ENCODE data around the gene DTX1. TPM values are rescaled to one million over a fixed set of nuclear protein-coding genes. Genes with fewer than 3 reads are reported as not detected.

DTX1 gene
- total RNA-seq, 1 experiment from 2014 or later: 3.0 TPM

- Histone ChIP-seq H2AK5ac (ENCODE audit: insufficient read length, low read length) (no peak overlapping the region), H3K23me2 (ENCODE audit: insufficient read length, low read depth, low read length, poor library complexity, severe bottlenecking) (no peaks in the 10 kb centered on the region), H2BK20ac (ENCODE audit: low read depth, low read length, poor library complexity, severe bottlenecking) (no peak overlapping the region), H3K56ac (ENCODE audit: insufficient read length, low read depth, low read length) (no peak overlapping the region), H3K14ac (ENCODE audit: insufficient read depth, low read length) (no peak overlapping the region), H2BK5ac (ENCODE audit: insufficient read length, low read length) (no peak overlapping the region), H4K20me1 (ENCODE audit: control insufficient read depth, insufficient read depth, insufficient read length) (no peaks in the 10 kb centered on the region), H4K8ac (replicated peaks; ENCODE audit: insufficient read length, low read depth, low read length) (no peak overlapping the region), H3K27ac (ENCODE audit: insufficient read length, low read depth, low read length) (no peak overlapping the region), H2BK15ac (ENCODE audit: low read depth, low read length) (no peak overlapping the region), H3K18ac (ENCODE audit: insufficient read length, low read depth, low read length) (no peak overlapping the region), H2BK12ac (ENCODE audit: insufficient read length, low read depth, low read length) (no peak overlapping the region), H3K4me1 (ENCODE audit: insufficient read depth, low read length) (no peaks in the 10 kb centered on the region), H3K27me3 (ENCODE audit: insufficient read depth, low read length) (no peaks in the 10 kb centered on the region), H3K79me2 (ENCODE audit: insufficient read depth, low read length) (no peaks in the 10 kb centered on the region), H3K4ac (ENCODE audit: low read depth, low read length) (no peak overlapping the region), H3K9ac (ENCODE audit: extremely low read depth, insufficient read length, low read length) (no peak overlapping the region), H3K79me1 (ENCODE audit: insufficient read depth, low read depth, low read length, poor library complexity, severe bottlenecking) (no peaks in the 10 kb centered on the region), H3K23ac (ENCODE audit: insufficient read length, low read depth, low read length) (no peak overlapping the region), H4K91ac (ENCODE audit: insufficient read length, low read depth, low read length) (no peak overlapping the region), H4K5ac (ENCODE audit: insufficient read length, low read depth, low read length) (no peak overlapping the region), H3T11ph (ENCODE audit: low read length) (no peak overlapping the region), H2BK120ac (ENCODE audit: low read depth, low read length, poor library complexity, severe bottlenecking) (no peak overlapping the region), H3K4me2 (ENCODE audit: insufficient read depth, insufficient read length, low read length) (no peak overlapping the region), H3K9me3 (ENCODE audit: control insufficient read depth, low read depth, low read length) (no peaks in the 10 kb centered on the region), H2AFZ (ENCODE audit: low read length) (no peak overlapping the region)
- Mint-ChIP-seq H3K9me3 (no peaks in the 10 kb centered on the region), H3K36me3 (ENCODE audit: insufficient read depth in 1 of 3, low read depth in 3 of 3) (no peaks in the 10 kb centered on the region), H3K4me1 (peaks cover 2 to 6% of the 10 kb centered on the region in 2 experiments; a peak in 3 of 4 replicates), H3K4me3 (no peak overlapping the region), H3K27ac (no peak overlapping the region; a peak in 1 of 7 replicates), H3K27me3 (ENCODE audit: low read depth) (peaks cover 5% of the 10 kb centered on the region)
- no CpG with 5 or more reads among the region's 39 CpGs for WGBS (ENCODE audit: extremely low coverage, insufficient read length, low lambda C conversion rate)
- DNase-seq: no peak
- TF ChIP-seq, protein P1, sequence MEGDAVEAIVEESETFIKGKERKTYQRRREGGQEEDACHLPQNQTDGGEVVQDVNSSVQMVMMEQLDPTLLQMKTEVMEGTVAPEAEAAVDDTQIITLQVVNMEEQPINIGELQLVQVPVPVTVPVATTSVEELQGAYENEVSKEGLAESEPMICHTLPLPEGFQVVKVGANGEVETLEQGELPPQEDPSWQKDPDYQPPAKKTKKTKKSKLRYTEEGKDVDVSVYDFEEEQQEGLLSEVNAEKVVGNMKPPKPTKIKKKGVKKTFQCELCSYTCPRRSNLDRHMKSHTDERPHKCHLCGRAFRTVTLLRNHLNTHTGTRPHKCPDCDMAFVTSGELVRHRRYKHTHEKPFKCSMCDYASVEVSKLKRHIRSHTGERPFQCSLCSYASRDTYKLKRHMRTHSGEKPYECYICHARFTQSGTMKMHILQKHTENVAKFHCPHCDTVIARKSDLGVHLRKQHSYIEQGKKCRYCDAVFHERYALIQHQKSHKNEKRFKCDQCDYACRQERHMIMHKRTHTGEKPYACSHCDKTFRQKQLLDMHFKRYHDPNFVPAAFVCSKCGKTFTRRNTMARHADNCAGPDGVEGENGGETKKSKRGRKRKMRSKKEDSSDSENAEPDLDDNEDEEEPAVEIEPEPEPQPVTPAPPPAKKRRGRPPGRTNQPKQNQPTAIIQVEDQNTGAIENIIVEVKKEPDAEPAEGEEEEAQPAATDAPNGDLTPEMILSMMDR (conservative IDR thresholded peaks at IDR 0.05): no peak
Measured at GRCh38 chr12:113112043-113112899, 55.7 kb downstream of the DTX1 start.

Measured in H9 (cell line).